Left forelimb (tissue), 1 donor: ENCODE results near the gene KLF11.
"Not testable (repeated sequence)": the region's sequence is repeated elsewhere in the genome, so short reads cannot be mapped to it uniquely, and the experiment has no call there.

Experiments
- DNase-seq: peaks from one replicate; pipeline ENCODE4 v3.0.0-alpha.2; 2018; ENCODE audit warnings: low spot score

Gene KLF11

GRCh38 chr2:10085043-10085667 is 41.8 kb downstream of the KLF11 start:
- no peak for DNase-seq

- no peak for DNase-seq
Observed at GRCh38 chr2:10085668-10086059, 42.3 kb downstream of the KLF11 start.

- no peak for DNase-seq
Observed at GRCh38 chr2:10086950-10087349, 43.6 kb downstream of the KLF11 start.

GRCh38 chr2:10087360-10087759 is 44.0 kb downstream of the KLF11 start:
- no peak for DNase-seq

- DNase-seq: no peak
Observed at GRCh38 chr2:10089565-10090190, 46.3 kb downstream of the KLF11 start.

- no peak for DNase-seq
Observed at GRCh38 chr2:10091182-10091888, 48.0 kb downstream of the KLF11 start.

- not testable (repeated sequence) for DNase-seq
Observed at GRCh38 chr2:10091889-10092244, 48.5 kb downstream of the KLF11 start.

- no peak for DNase-seq
Observed at GRCh38 chr2:10094271-10094814, 51.0 kb downstream of the KLF11 start.

GRCh38 chr2:10095175-10095574 is 51.8 kb downstream of the KLF11 start:
- no peak for DNase-seq

GRCh38 chr2:10096641-10097040 is 53.3 kb downstream of the KLF11 start:
- no peak for DNase-seq

- DNase-seq: peak; percentile 75
Observed at GRCh38 chr2:10097352-10098148, 54.2 kb downstream of the KLF11 start.

- no peak for DNase-seq
Observed at GRCh38 chr2:10101491-10101890, 58.1 kb downstream of the KLF11 start.

GRCh38 chr2:10103179-10103578 is 59.8 kb downstream of the KLF11 start:
- no peak for DNase-seq
